ENCODE measurements around the gene FAM184B. TPM values are rescaled to one million over a fixed set of nuclear protein-coding genes. Genes with fewer than 3 reads are reported as not detected.

Gene FAM184B
- total RNA-seq, 4 donors from 2014 or later = not detected

DNA sequence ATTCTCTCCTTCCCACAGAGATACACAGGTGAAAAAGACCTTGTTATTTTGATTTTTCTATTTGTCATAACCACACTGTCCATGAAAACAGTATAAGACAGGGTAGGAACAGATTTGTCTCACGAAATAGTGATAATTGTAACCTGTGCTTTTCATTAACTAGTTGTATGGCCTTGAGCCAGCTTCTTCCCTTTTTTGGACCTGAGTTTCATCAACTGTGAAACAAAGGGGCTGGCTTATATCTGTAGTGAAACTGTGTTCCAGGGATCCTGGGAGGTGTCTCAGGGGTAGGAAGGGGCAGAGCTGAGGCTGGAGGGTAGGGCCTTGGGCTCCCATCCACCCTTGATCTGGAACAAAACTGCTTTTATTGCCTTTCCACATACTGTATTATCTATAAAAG is 116.1 kb downstream of the FAM184B start:
- TF ChIP-seq, protein P1, sequence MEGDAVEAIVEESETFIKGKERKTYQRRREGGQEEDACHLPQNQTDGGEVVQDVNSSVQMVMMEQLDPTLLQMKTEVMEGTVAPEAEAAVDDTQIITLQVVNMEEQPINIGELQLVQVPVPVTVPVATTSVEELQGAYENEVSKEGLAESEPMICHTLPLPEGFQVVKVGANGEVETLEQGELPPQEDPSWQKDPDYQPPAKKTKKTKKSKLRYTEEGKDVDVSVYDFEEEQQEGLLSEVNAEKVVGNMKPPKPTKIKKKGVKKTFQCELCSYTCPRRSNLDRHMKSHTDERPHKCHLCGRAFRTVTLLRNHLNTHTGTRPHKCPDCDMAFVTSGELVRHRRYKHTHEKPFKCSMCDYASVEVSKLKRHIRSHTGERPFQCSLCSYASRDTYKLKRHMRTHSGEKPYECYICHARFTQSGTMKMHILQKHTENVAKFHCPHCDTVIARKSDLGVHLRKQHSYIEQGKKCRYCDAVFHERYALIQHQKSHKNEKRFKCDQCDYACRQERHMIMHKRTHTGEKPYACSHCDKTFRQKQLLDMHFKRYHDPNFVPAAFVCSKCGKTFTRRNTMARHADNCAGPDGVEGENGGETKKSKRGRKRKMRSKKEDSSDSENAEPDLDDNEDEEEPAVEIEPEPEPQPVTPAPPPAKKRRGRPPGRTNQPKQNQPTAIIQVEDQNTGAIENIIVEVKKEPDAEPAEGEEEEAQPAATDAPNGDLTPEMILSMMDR (IDR thresholded peaks at IDR 0.05; ENCODE audit: low read depth) = no peak

DNA sequence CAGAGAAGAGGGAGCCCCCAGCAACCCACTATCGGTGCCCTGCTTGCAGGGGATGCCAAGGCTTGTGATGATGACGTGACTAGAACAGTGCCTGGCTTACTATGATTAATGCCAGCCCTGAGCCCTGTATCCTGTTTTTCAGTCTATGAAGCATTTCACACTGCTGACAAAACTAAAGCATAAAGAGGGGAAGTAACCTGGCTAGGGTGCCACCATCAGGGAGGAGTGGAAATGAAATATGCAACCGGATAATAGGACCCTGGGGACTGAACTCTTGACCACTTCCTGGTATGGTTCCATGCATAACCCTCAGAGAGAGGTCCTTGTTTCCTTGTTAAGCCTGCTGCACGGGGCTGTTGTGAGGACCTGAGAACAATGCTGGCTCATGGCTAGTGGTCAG is 116.7 kb downstream of the FAM184B start:
- TF ChIP-seq, protein P1 (IDR thresholded peaks at IDR 0.05; ENCODE audit: low read depth) = no peak

DNA sequence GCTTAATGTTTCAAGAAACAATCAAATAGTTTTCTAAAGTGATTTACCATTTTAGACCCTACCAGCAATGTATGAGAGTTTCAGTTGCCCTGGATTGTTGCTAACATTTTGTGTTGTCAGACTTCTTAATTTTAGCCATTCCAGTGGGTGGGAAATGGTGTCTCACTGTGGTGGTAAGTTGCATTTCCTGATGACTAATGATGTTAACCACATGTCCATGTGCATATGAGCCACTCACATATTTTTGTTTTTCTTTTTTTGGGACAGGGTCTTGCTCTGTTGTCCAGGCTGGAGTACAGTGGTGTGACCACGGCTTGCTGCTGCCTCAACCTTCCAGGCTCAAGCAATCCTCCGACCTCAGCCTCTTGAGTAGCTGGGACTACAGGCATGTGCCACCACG is 118.7 kb downstream of the FAM184B start:
- TF ChIP-seq, protein P1 (IDR thresholded peaks at IDR 0.05; ENCODE audit: low read depth) = no peak

DNA sequence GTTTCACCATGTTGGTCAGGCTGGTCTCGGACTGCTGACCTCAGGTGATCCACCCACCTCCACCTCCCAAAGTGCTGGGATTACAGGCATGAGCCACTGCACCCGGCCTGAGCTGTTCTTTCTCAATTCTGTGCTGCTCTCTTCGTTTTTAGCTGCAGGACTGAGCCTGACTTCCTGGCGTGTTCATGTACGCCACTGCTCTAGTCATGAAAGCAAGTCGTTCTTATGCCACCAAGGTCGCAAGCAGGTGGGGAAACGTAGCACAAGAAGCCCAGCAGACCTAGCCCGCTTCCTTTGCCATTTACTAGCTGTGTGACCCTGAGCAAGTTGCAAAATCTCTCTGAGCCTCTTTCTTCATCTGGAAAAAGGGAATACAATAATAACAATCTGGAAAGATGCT is 123.6 kb downstream of the FAM184B start:
- TF ChIP-seq, protein P1 (IDR thresholded peaks at IDR 0.05; ENCODE audit: low read depth) = no peak

DNA sequence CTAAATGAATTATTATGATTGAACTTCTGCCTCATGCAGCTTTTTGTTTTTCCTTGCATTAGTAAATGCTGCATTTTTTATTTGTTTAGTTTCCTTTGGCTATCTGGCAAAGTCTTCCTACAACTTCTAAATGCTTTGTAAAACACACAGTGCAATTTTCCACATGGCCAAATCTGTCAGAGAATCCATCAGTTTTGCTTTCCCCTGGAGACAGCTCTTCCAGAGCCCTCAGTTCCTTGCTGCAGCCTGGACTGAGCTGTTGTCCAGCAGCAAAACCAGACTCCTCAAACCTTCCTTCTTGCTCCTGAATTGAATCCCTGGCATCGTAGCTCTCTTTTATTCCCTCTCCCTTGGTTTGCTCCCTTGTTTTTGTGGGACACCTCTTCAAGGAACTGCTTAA is 124.3 kb downstream of the FAM184B start:
- TF ChIP-seq, protein P1 (IDR thresholded peaks at IDR 0.05; ENCODE audit: low read depth) = no peak

DNA sequence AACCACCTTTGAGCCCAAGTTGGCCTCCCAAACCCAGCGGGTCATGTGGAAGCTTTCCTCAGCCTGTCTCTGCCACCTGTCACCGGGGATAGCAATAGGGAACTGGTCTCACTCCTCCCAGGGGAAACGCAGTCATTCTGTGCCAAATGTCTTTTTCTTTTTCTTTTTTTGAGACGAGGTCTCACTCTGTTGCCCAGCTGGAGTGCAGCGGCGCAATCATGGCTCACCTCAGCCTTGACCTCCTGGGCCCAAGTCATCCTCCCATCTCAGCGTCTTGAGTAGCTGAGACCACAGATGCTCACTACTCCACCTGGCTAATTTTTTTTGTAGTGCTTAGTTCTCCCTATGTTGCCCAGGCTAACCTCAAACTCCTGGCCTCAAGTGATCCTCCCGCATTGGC is 126.7 kb downstream of the FAM184B start:
- TF ChIP-seq, protein P1 (IDR thresholded peaks at IDR 0.05; ENCODE audit: low read depth) = no peak

DNA sequence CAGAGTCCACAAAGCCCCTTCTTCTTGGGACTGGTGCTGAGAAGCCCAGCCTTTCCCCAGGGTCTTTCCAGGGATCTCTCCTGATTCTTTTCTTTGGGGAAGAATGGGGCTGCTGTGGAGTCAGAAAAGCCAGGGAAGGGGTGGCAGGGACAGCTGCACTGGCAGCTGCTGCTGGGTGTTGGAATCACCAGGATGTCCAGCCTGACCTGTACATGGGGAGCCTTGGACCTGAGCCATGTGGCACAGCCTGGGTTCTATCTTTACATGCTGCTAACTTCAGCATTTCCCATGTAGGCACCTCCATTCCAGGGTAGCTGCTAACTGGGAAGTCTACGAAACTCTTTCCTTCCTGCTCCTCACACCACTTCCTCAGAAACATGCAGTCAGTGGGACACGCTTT is 131.0 kb downstream of the FAM184B start:
- TF ChIP-seq, protein P1 (IDR thresholded peaks at IDR 0.05; ENCODE audit: low read depth) = no peak

Measured in subcutaneous adipose tissue (tissue), 4 donors.